Fibroblast of gingiva (primary cell): Measurements from ENCODE around the gene EDEM1.

ENCODE experiments used
- DNase-seq: peaks from one replicate; pipeline ENCODE4 v3.0.0-alpha.2; 2011; ENCODE audit warnings: low read depth

EDEM1 gene

GRCh38 chr3:5198986-5199731, 11.7 kb downstream of the EDEM1 start:
- DNase-seq = peak; percentile 15

- DNase-seq = no peak
Measured at GRCh38 chr3:5201536-5201935, 14.0 kb downstream of the EDEM1 start.

GRCh38 chr3:5202222-5202621, 14.7 kb downstream of the EDEM1 start:
- peak; percentile 58 for DNase-seq

- no peak for DNase-seq
Measured at GRCh38 chr3:5205165-5205941, 17.8 kb downstream of the EDEM1 start.

GRCh38 chr3:5210926-5211325, 23.4 kb downstream of the EDEM1 start:
- no peak for DNase-seq

GRCh38 chr3:5212628-5213573, 25.4 kb downstream of the EDEM1 start:
- DNase-seq = no peak

- DNase-seq = no peak
Measured at GRCh38 chr3:5213574-5213966, 26.1 kb downstream of the EDEM1 start.

- no peak for DNase-seq
Measured at GRCh38 chr3:5214352-5214751, 26.8 kb downstream of the EDEM1 start.

GRCh38 chr3:5217824-5218595, 30.5 kb downstream of the EDEM1 start:
- DNase-seq = peak; percentile 50

- DNase-seq = no peak
Measured at GRCh38 chr3:5218815-5219214, 31.3 kb downstream of the EDEM1 start.

- no peak for DNase-seq
Measured at GRCh38 chr3:5219216-5219615, 31.7 kb downstream of the EDEM1 start.

- DNase-seq = no peak
Measured at GRCh38 chr3:5220193-5220592, 32.7 kb downstream of the EDEM1 start.

- DNase-seq = no peak
Measured at GRCh38 chr3:5220667-5221431, 33.3 kb downstream of the EDEM1 start.

GRCh38 chr3:5221701-5222100, 34.2 kb downstream of the EDEM1 start:
- no peak for DNase-seq

GRCh38 chr3:5222283-5223005, 34.9 kb downstream of the EDEM1 start:
- no peak for DNase-seq

GRCh38 chr3:5226783-5227182, 39.3 kb downstream of the EDEM1 start:
- DNase-seq = peak; percentile 27

- no peak for DNase-seq
Measured at GRCh38 chr3:5227812-5228211, 40.3 kb downstream of the EDEM1 start.

GRCh38 chr3:5229414-5229813, 41.9 kb downstream of the EDEM1 start:
- no peak for DNase-seq

GRCh38 chr3:5231074-5231473, 43.6 kb downstream of the EDEM1 start:
- DNase-seq = no peak

- no peak for DNase-seq
Measured at GRCh38 chr3:5231487-5231886, 44.0 kb downstream of the EDEM1 start.
